B cell (primary cell): ENCODE measurements around the gene SLF2. TPM values are rescaled to one million over a fixed set of nuclear protein-coding genes. Genes with fewer than 3 reads are reported as not detected.
"Not testable (repeated sequence)": the region's sequence is repeated elsewhere in the genome, so short reads cannot be mapped to it uniquely, and the experiment has no call there.

Experiments
- ATAC-seq: fragments of 200-7000 bp; cut with Tn5 transposase; one replicate; pipeline ENCODE4 v1.10.0; 2021; ENCODE audit warnings: low read depth, mild to moderate bottlenecking, moderate number of reproducible peaks, moderate library complexity
- CTCF ChIA-PET: fragments of 350-600 bp; sonication (Branson Sonifier 250); formaldehyde crosslinking; loops from one replicate; lab custom pipeline; 2021; ENCODE audit warnings: antibody characterized with exemption, inconsistent platforms; lab: Charles Lee
- POLR2A ChIA-PET: fragments of 350-600 bp; sonication (Branson Sonifier 250); formaldehyde crosslinking; loops from one replicate; lab custom pipeline; 2021; ENCODE audit warnings: antibody characterized with exemption; lab: Charles Lee
- DNase-seq: peaks from one replicate; pipeline ENCODE4 v3.0.0; 2013
- H2AFZ ChIP-seq: 2 replicates; pipeline ENCODE4 v1.6.1; 2012; ENCODE audit warnings: mild to moderate bottlenecking, low read depth, low read length; ENCODE audit not compliant: insufficient read depth, poor library complexity, severe bottlenecking
- H3K27ac ChIP-seq, 2 donors: 1 replicate in 1 of 2; 2 replicates in 1 of 2; pipeline ENCODE4 v1.5.1; 2012 to 2013; ENCODE audit warnings: low read length in 2 of 2, mild to moderate bottlenecking in 2 of 2, moderate library complexity in 1 of 2
- H3K27me3 ChIP-seq, 4 experiments: fragments of 200-600 bp in 1 of 4; sonication (generic) in 1 of 4; replicated peaks in 1 of 4; 1 replicate in 2 of 4; 2 replicates in 2 of 4; pipeline versions ENCODE4 v1.6.1 to v1.7.0; 2013 to 2016; ENCODE audit warnings: low read length in 3 of 4, mild to moderate bottlenecking in 2 of 4, mixed read lengths in 1 of 4, moderate library complexity in 1 of 4; ENCODE audit not compliant: insufficient read depth in 4 of 4, control insufficient read depth in 3 of 4; ENCODE audit errors: control extremely low read depth in 1 of 4
- H3K36me3 ChIP-seq, 2 experiments: replicated peaks in 1 of 2; 1 replicate in 1 of 2; 2 replicates in 1 of 2; pipeline versions ENCODE4 v1.6.1 to v1.7.1; 2013; ENCODE audit warnings: low read length in 1 of 2; ENCODE audit not compliant: insufficient read depth in 2 of 2, control insufficient read depth in 1 of 2; ENCODE audit errors: control extremely low read depth in 1 of 2, extremely low read depth in 1 of 2
- H3K4me1 ChIP-seq, 2 donors: fragments of 200-600 bp in 1 of 2; sonication (generic) in 1 of 2; 1 replicate in 1 of 2; 2 replicates in 1 of 2; pipeline versions ENCODE4 v1.5.1 to v1.6.1; 2013 to 2017; ENCODE audit warnings: low read length in 2 of 2; ENCODE audit not compliant: control insufficient read depth in 2 of 2, insufficient read depth in 2 of 2
- H3K4me2 ChIP-seq: replicated peaks from 2 replicates; pipeline ENCODE3; 2012; ENCODE audit warnings: mild to moderate bottlenecking, low read depth, low read length; ENCODE audit not compliant: poor library complexity, severe bottlenecking
- H3K4me3 ChIP-seq, 5 experiments: fragments of 200-600 bp in 1 of 5; sonication (generic) in 1 of 5; 1 replicate in 3 of 5; 2 replicates in 2 of 5; pipeline versions ENCODE4 v1.5.1 to v1.7.0; 2011 to 2016; ENCODE audit warnings: low read length in 4 of 5, mild to moderate bottlenecking in 4 of 5, low read depth in 2 of 5, control low read depth in 1 of 5, moderate library complexity in 1 of 5; ENCODE audit not compliant: insufficient read depth in 1 of 5; ENCODE audit errors: control extremely low read depth in 1 of 5, extremely low read depth in 1 of 5
- H3K79me2 ChIP-seq: fragments of 200-600 bp; sonication (generic); one replicate; pipeline ENCODE4 v1.6.0; 2016; ENCODE audit warnings: low read length; ENCODE audit not compliant: control insufficient read depth, insufficient read depth
- H3K9ac ChIP-seq: fragments of 200-600 bp; sonication (generic); 2 replicates; pipeline ENCODE4 v1.6.1; 2017; ENCODE audit warnings: mild to moderate bottlenecking, low read length, moderate library complexity
- H3K9me3 ChIP-seq, 3 donors: one replicate each; pipeline versions ENCODE4 v1.6.1 to v1.7.1; 2013; ENCODE audit warnings: low read length in 2 of 3; ENCODE audit not compliant: control insufficient read depth in 2 of 3, insufficient read depth in 1 of 3; ENCODE audit errors: control extremely low read depth in 1 of 3
- H4K20me1 ChIP-seq: 2 replicates; pipeline ENCODE4 v1.6.0; 2012; ENCODE audit warnings: mild to moderate bottlenecking, low read length; ENCODE audit not compliant: insufficient read depth, control insufficient read depth, poor library complexity, severe bottlenecking
- H3K27ac Mint-ChIP-seq: one replicate; pipeline ENCODE4 v1.8.0; 2021; ENCODE audit warnings: mixed read lengths
- H3K27me3 Mint-ChIP-seq: one replicate; pipeline ENCODE4 v1.8.0; 2021; ENCODE audit warnings: mixed read lengths
- H3K4me1 Mint-ChIP-seq: one replicate; pipeline ENCODE4 v1.8.0; 2021; ENCODE audit warnings: mixed read lengths
- H3K4me3 Mint-ChIP-seq: one replicate; pipeline ENCODE4 v1.8.0; 2021; ENCODE audit warnings: mixed read lengths
- H3K9me3 Mint-ChIP-seq: one replicate; pipeline ENCODE4 v1.8.0; 2022; ENCODE audit warnings: mixed read lengths; ENCODE audit not compliant: insufficient read depth
- CTCF ChIP-seq: fragments of 200-600 bp; IDR thresholded peaks from one replicate; pipeline ENCODE4 v1.8.0; 2022; ENCODE audit warnings: antibody characterized with exemption, mild to moderate bottlenecking
- EZH2 ChIP-seq: IDR thresholded peaks from 2 replicates; pipeline ENCODE4 v1.6.1; 2012; ENCODE audit warnings: borderline replicate concordance, low read depth, mild to moderate bottlenecking, moderate library complexity, low read length; ENCODE audit not compliant: insufficient read depth, poor library complexity, severe bottlenecking
- WGBS: methylation state at CpG from one replicate; pipeline ENCODE4 v1.1.5; 2013; ENCODE audit warnings: missing lambda C conversion rate; ENCODE audit not compliant: insufficient coverage; 5-methylcytosine and 5-hydroxymethylcytosine counted together
- intact Hi-C: fragments of 100-400 bp; cut with micrococcal nuclease; formaldehyde crosslinking; loops from one replicate; pipeline ENCODE4 v1.10.0; 2022
- polyA plus RNA-seq: library from polyadenylated mRNA; depleted of rRNA; stranded (reverse); fragments of >200 nt; gene quantifications from 2 replicates; pipeline ENCODE4 v1.2.3, GENCODE V29; 2012
- total RNA-seq, 2 donors: library from RNA; stranded (reverse); fragments of 120-200 nt in 1 of 2; gene quantifications; 1 replicate in 1 of 2; 2 replicates in 1 of 2; pipeline versions ENCODE4 v1.2.3 to v1.2.4, GENCODE V29; 2013 to 2022

SLF2 gene
- total and polyA plus RNA-seq, 2 donors (not counting 1 experiment from before 2014, with no cell fraction given) = 11.8 to 65.6 TPM

- no peaks in the 10 kb centered on the region for H4K20me1 ChIP-seq
- no peak overlapping the region for H3K4me3 Mint-ChIP-seq
- no peak overlapping the region for H3K27ac Mint-ChIP-seq
- no peak overlapping the region for H2AFZ ChIP-seq
- no peaks in the 10 kb centered on the region for H3K27me3 ChIP-seq
- H3K9me3 Mint-ChIP-seq = no peaks in the 10 kb centered on the region
- no peak overlapping the region for H3K4me3 ChIP-seq
- CTCF ChIA-PET = interaction anchor here (0.7 to 0.8 kb wide), 2 partner anchors 42 to 737 kb away, joined by 3 read pairs; no protein-coding TSS in a partner anchor
- no peak for ATAC-seq
- POLR2A ChIA-PET = no interaction called here
- peaks cover 13 to 17% of the 10 kb centered on the region in 2 donors for H3K4me1 ChIP-seq
- H3K4me2 ChIP-seq = no peak overlapping the region
- DNase-seq = no peak
- H3K79me2 ChIP-seq = no peaks in the 10 kb centered on the region
- WGBS = 84% methylated on average over 12 of the region's 13 CpGs
- intact Hi-C loops = no loop called here
- H3K9ac ChIP-seq = no peak overlapping the region
- H3K36me3 ChIP-seq = no peaks in the 10 kb centered on the region
- H3K27me3 Mint-ChIP-seq = no peaks in the 10 kb centered on the region
- TF ChIP-seq CTCF (no peak), EZH2 (no peak)
- H3K9me3 ChIP-seq = no peaks in the 10 kb centered on the region
- no peak overlapping the region for H3K27ac ChIP-seq
- peaks cover 16% of the 10 kb centered on the region for H3K4me1 Mint-ChIP-seq
These were observed 59.5 kb downstream of the SLF2 start for GRCh38 chr10:100972115-100972903.

DNA sequence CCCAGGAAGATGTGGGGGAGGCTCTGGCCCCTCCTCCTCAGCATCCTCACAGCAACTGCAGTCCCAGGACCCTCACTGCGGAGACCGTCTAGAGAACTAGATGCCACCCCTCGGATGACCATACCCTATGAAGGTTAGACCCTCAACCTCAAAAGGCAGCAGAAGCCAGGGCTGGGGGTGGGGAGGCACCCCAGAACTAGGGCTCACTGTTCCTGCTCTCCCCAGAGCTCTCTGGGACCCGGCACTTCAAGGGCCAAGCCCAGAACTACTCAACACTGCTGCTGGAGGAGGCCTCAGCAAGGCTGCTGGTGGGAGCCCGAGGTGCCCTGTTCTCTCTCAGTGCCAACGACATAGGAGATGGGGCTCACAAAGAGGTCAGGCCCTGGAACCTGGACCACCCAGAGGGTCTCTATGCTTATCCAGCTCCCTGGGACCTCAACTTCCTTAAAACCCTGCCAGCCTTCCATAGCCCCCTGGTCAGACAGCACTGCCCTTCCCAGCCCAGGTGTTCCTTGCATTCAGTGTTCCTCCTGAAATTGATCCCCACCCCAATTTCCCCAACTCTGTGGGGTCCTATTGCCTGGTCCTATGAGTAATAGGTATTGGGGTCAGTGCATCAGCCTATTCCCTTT is 60.3 kb downstream of the SLF2 start:
- H3K79me2 ChIP-seq = no peaks in the 10 kb centered on the region
- H3K4me3 Mint-ChIP-seq = no peak overlapping the region
- no peak for DNase-seq
- no peak overlapping the region for H3K4me2 ChIP-seq
- H3K27me3 Mint-ChIP-seq = no peaks in the 10 kb centered on the region
- H3K9me3 Mint-ChIP-seq = no peaks in the 10 kb centered on the region
- no peak for ATAC-seq
- H3K4me1 ChIP-seq = peaks cover 13 to 17% of the 10 kb centered on the region in 2 donors
- H3K9me3 ChIP-seq = no peaks in the 10 kb centered on the region
- ChIA-PET CTCF (no interaction called here), POLR2A (no interaction called here)
- intact Hi-C loops = no loop called here
- H2AFZ ChIP-seq = no peak overlapping the region
- H4K20me1 ChIP-seq = no peaks in the 10 kb centered on the region
- no peak overlapping the region for H3K27ac Mint-ChIP-seq
- WGBS = 92% methylated on average over 4 of the region's 6 CpGs
- peaks cover 16% of the 10 kb centered on the region for H3K4me1 Mint-ChIP-seq
- TF ChIP-seq CTCF = no peak
- no peak for TF ChIP-seq EZH2
- no peak overlapping the region for H3K4me3 ChIP-seq
- no peaks in the 10 kb centered on the region for H3K27me3 ChIP-seq
- H3K27ac ChIP-seq = no peak overlapping the region
- no peak overlapping the region for H3K9ac ChIP-seq
- H3K36me3 ChIP-seq = no peaks in the 10 kb centered on the region

GRCh38 chr10:100975397-100975796 is 62.6 kb downstream of the SLF2 start:
- CTCF ChIA-PET = interaction anchor here (1.5 to 1.9 kb wide), 2 partner anchors 14 to 22 kb away, joined by 6 read pairs; no protein-coding TSS in a partner anchor

More at GRCh38 chr10:100975397-100975796, 62.6 kb downstream of the SLF2 start:
- H3K4me1 Mint-ChIP-seq, intact Hi-C loops, POLR2A ChIA-PET, H3K4me1 ChIP-seq, H3K27me3 Mint-ChIP-seq, H3K27me3 ChIP-seq, H3K9ac ChIP-seq, H3K36me3 ChIP-seq, ATAC-seq, H3K4me3 ChIP-seq, H4K20me1 ChIP-seq, H3K79me2 ChIP-seq, H2AFZ ChIP-seq, DNase-seq, H3K9me3 ChIP-seq, H3K27ac ChIP-seq, H3K4me3 Mint-ChIP-seq, H3K9me3 Mint-ChIP-seq, H3K4me2 ChIP-seq, H3K27ac Mint-ChIP-seq: not testable (repeated sequence)
- WGBS = 89% methylated on average over 5 of the region's 8 CpGs
